SK-N-SH (cell line): Measurements from ENCODE around the gene PLEKHF1.

Experiments used
- CTCF ChIP-seq: fragments of 200-600 bp; sonication (generic); IDR thresholded peaks from 2 replicates; pipeline ENCODE4 v1.6.1; 2017; ENCODE audit warnings: antibody characterized with exemption, mild to moderate bottlenecking, moderate library complexity
- EZH2phosphoT487 ChIP-seq: fragments of 200-600 bp; sonication (generic); IDR thresholded peaks from 2 replicates; pipeline ENCODE4 v1.6.1; 2017; ENCODE audit warnings: low read depth, mixed run types, mild to moderate bottlenecking, antibody characterized with exemption, moderate library complexity, borderline replicate concordance
- MAX ChIP-seq: IDR thresholded peaks from 2 replicates; pipeline ENCODE4 v1.4.0; 2012; ENCODE audit warnings: low read depth
- RFX5 ChIP-seq: IDR thresholded peaks from 2 replicates; pipeline ENCODE4 v1.6.1; 2012; ENCODE audit warnings: mild to moderate bottlenecking, improper control_type of control experiment, low read length
- SIN3A ChIP-seq: IDR thresholded peaks from 2 replicates; pipeline ENCODE4 v1.6.1; 2012; ENCODE audit warnings: low read depth, mild to moderate bottlenecking, low read length, moderate library complexity, borderline replicate concordance
- ZBTB33 ChIP-seq: IDR thresholded peaks from 2 replicates; pipeline ENCODE4 v1.4.0; 2012; ENCODE audit warnings: low read depth, borderline replicate concordance

- TF ChIP-seq CTCF = no peak
- no peak for TF ChIP-seq RFX5
- no peak for TF ChIP-seq MAX
- no peak for TF ChIP-seq EZH2phosphoT487
- no peak for TF ChIP-seq ZBTB33
- no peak for TF ChIP-seq SIN3A
These were observed 30.7 kb downstream of the PLEKHF1 start for GRCh38 chr19:29695765-29696564.
